Upper lobe of left lung (tissue), 6 donors: Measurements from ENCODE around the gene TSC22D2. TPM values are rescaled to one million over a fixed set of nuclear protein-coding genes. Genes with fewer than 3 reads are reported as not detected.

Source experiments
- ATAC-seq, 2 donors: fragments of 200-7000 bp; cut with Tn5 transposase; one replicate each; pipeline ENCODE4 v1.9.1; 2022; ENCODE audit warnings: mild to moderate bottlenecking in 2 of 2, moderate library complexity in 2 of 2; ENCODE audit not compliant: low FRiP score in 2 of 2
- DNase-seq, 2 donors: peaks; one replicate each; pipeline ENCODE4 v3.0.0-alpha.2; 2019 to 2020
- H3K27ac ChIP-seq, 4 donors: fragments of 200-600 bp; sonication (generic); one replicate each; pipeline ENCODE4 v1.5.1; 2016 to 2019
- H3K27me3 ChIP-seq, 4 donors: fragments of 200-600 bp; sonication (generic); one replicate each; pipeline ENCODE4 v1.5.1; 2017 to 2019
- H3K36me3 ChIP-seq, 4 donors: fragments of 200-600 bp; sonication (generic); one replicate each; pipeline ENCODE4 v1.5.1; 2016 to 2019
- H3K4me1 ChIP-seq, 4 donors: fragments of 200-600 bp; sonication (generic); one replicate each; pipeline ENCODE4 v1.5.1; 2018 to 2019
- H3K4me3 ChIP-seq, 4 donors: fragments of 200-600 bp; sonication (generic); one replicate each; pipeline ENCODE4 v1.5.1; 2017 to 2019; ENCODE audit warnings: mild to moderate bottlenecking in 2 of 4, moderate library complexity in 1 of 4
- H3K9me3 ChIP-seq, 4 donors: fragments of 200-600 bp; sonication (generic); one replicate each; pipeline ENCODE4 v1.5.1; 2018 to 2019
- EP300 ChIP-seq, 4 donors: sonication (generic); formaldehyde crosslinking; IDR thresholded peaks; one replicate each; pipeline ENCODE4 v1.5.1; 2017; ENCODE audit warnings: antibody characterized with exemption in 4 of 4, control low read depth in 2 of 4
- POLR2A ChIP-seq, 4 donors: fragments of 450-650 bp; IDR thresholded peaks; one replicate each; pipeline ENCODE4 v1.5.1; 2016 to 2017; ENCODE audit warnings: antibody characterized with exemption in 4 of 4, mild to moderate bottlenecking in 2 of 4
- POLR2AphosphoS5 ChIP-seq, 2 donors: sonication (generic); formaldehyde crosslinking; IDR thresholded peaks; one replicate each; pipeline ENCODE4 v1.5.1; 2017; ENCODE audit warnings: antibody characterized with exemption in 2 of 2
- WGBS, 2 donors: methylation state at CpG; one replicate each; pipeline ENCODE4 v1.1.5; 2017 to 2018; 5-methylcytosine and 5-hydroxymethylcytosine counted together
- total RNA-seq, 6 donors: library from RNA; depleted of rRNA in 4 of 6; stranded (reverse); fragments of >200 nt in 4 of 6; gene quantifications; one replicate each; pipeline versions ENCODE4 v1.1.0 to v1.2.1, GENCODE V29; 2016 to 2021
- TF ChIP-seq, protein P1 (sequence below), 6 experiments: fragments of 450-650 bp in 4 of 6; fragments of 200-600 bp in 2 of 6; sonication (generic) in 2 of 6; IDR thresholded peaks; one replicate each; pipeline ENCODE4 v1.5.1; 2016 to 2019; ENCODE audit warnings: antibody characterized with exemption in 6 of 6
- donor health status: DM: no; HTN: no; CAD: no; lungs with moderate emphysema.
- donor health status: DM: no; HTN: yes; CAD: no; lungs with severe emphysema.

Gene TSC22D2
- total RNA-seq, 6 donors from 2014 or later = 18.3 to 31.4 (median 25.5) TPM

DNA sequence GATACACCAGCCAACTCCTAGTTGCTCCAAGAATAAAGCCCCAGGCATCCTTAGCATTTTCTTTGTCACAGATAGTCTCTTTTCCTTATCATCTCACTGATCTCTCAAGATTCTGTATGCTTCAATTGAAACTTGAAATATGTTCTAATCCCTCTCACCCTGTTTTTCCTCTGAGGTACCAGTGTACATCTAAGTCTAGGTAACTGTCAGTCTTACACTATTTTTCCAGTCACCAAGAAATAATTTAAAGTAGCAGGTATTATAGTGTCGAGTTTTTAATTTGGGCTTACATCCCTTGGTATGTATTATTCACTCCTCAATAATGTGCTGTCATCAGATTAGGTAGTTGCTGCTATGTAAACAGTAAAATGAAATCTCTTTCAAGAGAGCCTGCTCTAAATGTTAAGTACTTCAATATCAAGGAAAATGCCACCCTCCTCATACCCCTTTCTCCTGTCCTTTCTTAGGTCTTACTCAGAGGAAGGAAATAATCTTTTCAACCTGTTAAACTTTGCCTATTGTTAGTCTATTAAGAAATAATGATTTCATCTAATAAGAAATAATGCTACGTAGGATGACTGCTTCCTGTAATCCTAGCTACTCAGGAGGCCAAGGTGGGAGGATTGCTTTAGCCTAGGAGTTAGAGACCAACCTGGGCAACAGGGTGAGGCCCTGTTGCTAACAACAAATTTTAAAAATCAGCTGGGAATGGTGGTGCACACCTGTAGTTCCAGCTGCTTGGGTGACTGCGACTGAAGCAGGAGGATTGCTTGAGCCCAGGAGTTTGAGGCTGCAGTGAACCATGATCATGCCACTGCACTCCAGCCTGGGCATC, 39.8 kb downstream of the TSC22D2 start:
- Histone ChIP-seq H3K36me3 (no peaks in the 10 kb centered on the region), H3K9me3 (no peaks in the 10 kb centered on the region), H3K27ac (peak overlapping the region in 1 of 4 donors; percentile 36), H3K4me1 (peaks cover 25 to 45% (median 34%) of the 10 kb centered on the region in 4 donors), H3K27me3 (no peaks in the 10 kb centered on the region), H3K4me3 (no peak overlapping the region)
- TF ChIP-seq EP300 (IDR thresholded peaks at IDR 0.05) = no peak
- TF ChIP-seq, protein P1, sequence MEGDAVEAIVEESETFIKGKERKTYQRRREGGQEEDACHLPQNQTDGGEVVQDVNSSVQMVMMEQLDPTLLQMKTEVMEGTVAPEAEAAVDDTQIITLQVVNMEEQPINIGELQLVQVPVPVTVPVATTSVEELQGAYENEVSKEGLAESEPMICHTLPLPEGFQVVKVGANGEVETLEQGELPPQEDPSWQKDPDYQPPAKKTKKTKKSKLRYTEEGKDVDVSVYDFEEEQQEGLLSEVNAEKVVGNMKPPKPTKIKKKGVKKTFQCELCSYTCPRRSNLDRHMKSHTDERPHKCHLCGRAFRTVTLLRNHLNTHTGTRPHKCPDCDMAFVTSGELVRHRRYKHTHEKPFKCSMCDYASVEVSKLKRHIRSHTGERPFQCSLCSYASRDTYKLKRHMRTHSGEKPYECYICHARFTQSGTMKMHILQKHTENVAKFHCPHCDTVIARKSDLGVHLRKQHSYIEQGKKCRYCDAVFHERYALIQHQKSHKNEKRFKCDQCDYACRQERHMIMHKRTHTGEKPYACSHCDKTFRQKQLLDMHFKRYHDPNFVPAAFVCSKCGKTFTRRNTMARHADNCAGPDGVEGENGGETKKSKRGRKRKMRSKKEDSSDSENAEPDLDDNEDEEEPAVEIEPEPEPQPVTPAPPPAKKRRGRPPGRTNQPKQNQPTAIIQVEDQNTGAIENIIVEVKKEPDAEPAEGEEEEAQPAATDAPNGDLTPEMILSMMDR (IDR thresholded peaks at IDR 0.05) = no peak
- TF ChIP-seq POLR2AphosphoS5 (IDR thresholded peaks at IDR 0.05) = no peak
- no peak for TF ChIP-seq POLR2A (IDR thresholded peaks at IDR 0.05)
- WGBS, 2 donors = 53 to 60% methylated on average over 3 of the region's 3 CpGs
- ATAC-seq (no peak), DNase-seq (no peak)

DNA sequence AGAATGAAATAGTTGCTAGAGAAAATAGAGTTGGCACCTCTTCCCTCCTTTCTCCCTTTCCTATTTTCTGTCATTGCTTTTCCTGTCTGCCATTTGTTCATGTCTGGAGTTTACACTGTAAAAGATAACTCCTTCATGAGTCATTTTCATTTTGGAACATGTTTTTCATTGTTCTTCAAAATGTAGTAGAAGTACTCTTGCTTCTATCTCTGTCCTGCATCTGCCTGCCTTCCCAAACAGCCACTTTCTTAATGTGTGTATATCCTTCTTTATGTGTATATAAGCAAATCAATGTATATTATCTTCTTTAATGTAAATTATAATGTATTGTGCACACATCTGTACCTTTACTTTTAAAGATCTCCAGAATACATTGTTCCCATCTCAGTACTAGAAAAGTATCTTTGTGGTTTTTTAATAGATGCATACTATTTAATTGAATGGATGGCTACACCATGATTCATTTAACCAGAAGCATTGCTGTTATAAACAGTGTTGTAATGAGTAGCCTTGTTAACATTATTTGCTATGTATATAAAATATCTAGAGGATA, 41.1 kb downstream of the TSC22D2 start:
- ATAC-seq (peak in 1 of 2 donors; percentile 45), DNase-seq (no peak)
- Histone ChIP-seq H3K27me3 (no peaks in the 10 kb centered on the region), H3K4me3 (no peak overlapping the region), H3K36me3 (no peaks in the 10 kb centered on the region), H3K9me3 (no peaks in the 10 kb centered on the region), H3K4me1 (peaks cover 25 to 51% (median 34%) of the 10 kb centered on the region in 4 donors), H3K27ac (peak overlapping the region in 1 of 4 donors; percentile 58)
- no peak for TF ChIP-seq EP300 (IDR thresholded peaks at IDR 0.05)
- TF ChIP-seq, protein P1 (IDR thresholded peaks at IDR 0.05) = no peak
- no peak for TF ChIP-seq POLR2A (IDR thresholded peaks at IDR 0.05)
- no peak for TF ChIP-seq POLR2AphosphoS5 (IDR thresholded peaks at IDR 0.05)

DNA sequence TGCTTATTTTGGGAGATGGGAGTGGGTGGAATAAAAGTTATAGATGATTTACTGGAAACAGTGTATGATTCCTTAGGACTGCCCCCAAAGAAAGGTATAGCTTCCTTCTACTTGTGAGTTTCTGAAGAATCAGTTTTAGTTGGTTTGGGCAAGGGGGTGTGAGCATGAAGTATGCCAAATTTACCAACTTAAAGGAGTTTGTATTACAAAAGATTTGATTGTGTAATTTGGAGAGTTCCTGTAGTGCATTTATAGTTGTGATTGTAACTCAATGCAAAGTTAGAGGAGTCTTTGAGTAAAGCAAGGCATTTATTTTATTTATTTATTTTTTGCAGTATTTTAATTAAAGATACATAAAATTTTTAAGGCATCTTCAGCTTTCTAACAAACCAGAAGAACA, 42.8 kb downstream of the TSC22D2 start:
- no peak overlapping the region for H3K27ac ChIP-seq
- ATAC-seq (no peak), DNase-seq (no peak)
- no peaks in the 10 kb centered on the region for H3K36me3 ChIP-seq
- H3K27me3 ChIP-seq = no peaks in the 10 kb centered on the region
- H3K4me3 ChIP-seq = no peak overlapping the region
- no peaks in the 10 kb centered on the region for H3K9me3 ChIP-seq
- peaks cover 25 to 51% (median 36%) of the 10 kb centered on the region in 4 donors for H3K4me1 ChIP-seq
- no peak for TF ChIP-seq POLR2A (IDR thresholded peaks at IDR 0.05)
- TF ChIP-seq POLR2AphosphoS5 (IDR thresholded peaks at IDR 0.05) = no peak
- TF ChIP-seq, protein P1 (IDR thresholded peaks at IDR 0.05) = no peak
- no peak for TF ChIP-seq EP300 (IDR thresholded peaks at IDR 0.05)

DNA sequence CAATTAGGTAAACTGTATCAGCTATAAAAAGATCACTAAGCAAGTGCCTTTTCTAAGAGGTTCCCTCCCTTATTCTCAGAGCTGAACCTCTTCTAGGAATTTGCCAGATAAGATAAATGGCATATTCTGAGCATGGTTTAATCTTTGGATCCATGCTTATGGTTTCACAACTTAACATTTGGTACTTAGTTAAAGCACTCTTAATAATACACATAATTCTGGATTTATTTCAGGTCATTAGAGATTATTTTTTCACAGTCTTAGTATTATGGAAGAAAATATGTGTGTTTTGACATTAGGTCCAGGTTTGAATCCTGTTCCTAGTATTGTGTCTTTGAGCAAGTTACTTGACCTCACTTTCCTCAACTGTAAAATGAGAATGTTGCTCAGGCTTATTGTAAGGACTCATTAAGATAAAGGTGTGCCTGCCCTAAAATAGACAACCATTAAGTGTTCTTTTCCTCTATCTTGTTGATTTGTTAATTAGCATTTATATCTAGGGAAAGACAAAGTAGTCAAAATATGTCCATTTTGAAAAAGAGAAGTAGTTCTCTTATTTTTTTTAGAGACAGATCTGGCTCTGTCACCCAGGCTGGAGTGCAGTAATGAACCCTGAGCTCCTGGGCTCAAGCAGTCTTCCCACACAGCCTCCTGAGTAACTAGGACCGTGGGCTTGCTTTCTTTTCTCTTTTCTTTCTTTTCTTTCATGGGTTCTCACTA, 43.4 kb downstream of the TSC22D2 start:
- no peaks in the 10 kb centered on the region for H3K36me3 ChIP-seq
- H3K4me3 ChIP-seq = no peak overlapping the region
- no peaks in the 10 kb centered on the region for H3K9me3 ChIP-seq
- TF ChIP-seq EP300 (IDR thresholded peaks at IDR 0.05) = no peak
- TF ChIP-seq, protein P1 (IDR thresholded peaks at IDR 0.05) = no peak
- TF ChIP-seq POLR2A (IDR thresholded peaks at IDR 0.05) = no peak
- TF ChIP-seq POLR2AphosphoS5 (IDR thresholded peaks at IDR 0.05) = no peak
- peaks cover 25 to 51% (median 36%) of the 10 kb centered on the region in 4 donors for H3K4me1 ChIP-seq
- H3K27me3 ChIP-seq = no peaks in the 10 kb centered on the region
- H3K27ac ChIP-seq = no peak overlapping the region
- no peak for ATAC-seq
- no peak for DNase-seq
- WGBS, 2 donors = 81 to 85% methylated on average over 1 of the region's 1 CpG
